Measurements from ENCODE around the gene ITGA11.

- TF ChIP-seq, protein P1, sequence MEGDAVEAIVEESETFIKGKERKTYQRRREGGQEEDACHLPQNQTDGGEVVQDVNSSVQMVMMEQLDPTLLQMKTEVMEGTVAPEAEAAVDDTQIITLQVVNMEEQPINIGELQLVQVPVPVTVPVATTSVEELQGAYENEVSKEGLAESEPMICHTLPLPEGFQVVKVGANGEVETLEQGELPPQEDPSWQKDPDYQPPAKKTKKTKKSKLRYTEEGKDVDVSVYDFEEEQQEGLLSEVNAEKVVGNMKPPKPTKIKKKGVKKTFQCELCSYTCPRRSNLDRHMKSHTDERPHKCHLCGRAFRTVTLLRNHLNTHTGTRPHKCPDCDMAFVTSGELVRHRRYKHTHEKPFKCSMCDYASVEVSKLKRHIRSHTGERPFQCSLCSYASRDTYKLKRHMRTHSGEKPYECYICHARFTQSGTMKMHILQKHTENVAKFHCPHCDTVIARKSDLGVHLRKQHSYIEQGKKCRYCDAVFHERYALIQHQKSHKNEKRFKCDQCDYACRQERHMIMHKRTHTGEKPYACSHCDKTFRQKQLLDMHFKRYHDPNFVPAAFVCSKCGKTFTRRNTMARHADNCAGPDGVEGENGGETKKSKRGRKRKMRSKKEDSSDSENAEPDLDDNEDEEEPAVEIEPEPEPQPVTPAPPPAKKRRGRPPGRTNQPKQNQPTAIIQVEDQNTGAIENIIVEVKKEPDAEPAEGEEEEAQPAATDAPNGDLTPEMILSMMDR (IDR thresholded peaks at IDR 0.05), result no peak
- no peak for TF ChIP-seq POLR2A (IDR thresholded peaks at IDR 0.05)
Observed at GRCh38 chr15:68399096-68400065, 32.6 kb downstream of the ITGA11 start.
